ENCODE data around the gene VCAM1.
"Not testable (repeated sequence)": the region's sequence is repeated elsewhere in the genome, so short reads cannot be mapped to it uniquely, and the experiment has no call there.

The VCAM1 gene

GRCh38 chr1:100781728-100782127 is 62.2 kb downstream of the VCAM1 start:
- not testable (repeated sequence) for DNase-seq

- DNase-seq = no peak
These were observed 63.0 kb downstream of the VCAM1 start for GRCh38 chr1:100782473-100783039.

- no peak for DNase-seq
These were observed 66.0 kb downstream of the VCAM1 start for GRCh38 chr1:100785470-100786052.

GRCh38 chr1:100786870-100787269 is 67.3 kb downstream of the VCAM1 start:
- DNase-seq = no peak

Measured in activated gamma-delta T cell treated with Interleukin-2 at 50 U/mL for 16 hours (primary cell).